ENCODE measurements around the gene MRPL24. TPM values are rescaled to one million over a fixed set of nuclear protein-coding genes. Genes with fewer than 3 reads are reported as not detected.
A peak's percentile ranks its signal among the peaks of the same experiment; 100 is the strongest.

The MRPL24 gene
- total RNA-seq, 1 donor from 2014 or later, result 92.1 TPM

GRCh38 chr1:156751451-156751756 lies 10.5 kb upstream of the MRPL24 start, which contains the start of gene HDGF:
TSS of gene HDGF (minus strand) at chr1:156751675. CDS start at chr1:156751429, 246 bp downstream.
- no peak for DNase-seq
- Histone ChIP-seq H3K4me3 (peak within 1 kb of the TSS; percentile 99), H3K36me3 (no peaks in the 10 kb centered on the region), H3K9me3 (replicated peaks) (no peaks in the 10 kb centered on the region), H3K27me3 (ENCODE audit: low read depth) (no peaks in the 10 kb centered on the region), H3K27ac (replicated peaks) (peak within 1 kb of the TSS; percentile 98), H3K4me1 (peaks cover 74% of the 10 kb centered on the region)
- peak; percentile 10 for TF ChIP-seq CTCF (IDR thresholded peaks at IDR 0.05; ENCODE audit: borderline replicate concordance)
- intact Hi-C loops (cut with micrococcal nuclease), result no loop called here

- peak overlapping the region; percentile 99 for H3K4me3 ChIP-seq
- peak overlapping the region; percentile 98 for H3K27ac ChIP-seq (replicated peaks)
- peak; percentile 61 for DNase-seq
- peak; percentile 38 for TF ChIP-seq CTCF (IDR thresholded peaks at IDR 0.05; ENCODE audit: borderline replicate concordance)
- peaks cover 79% of the 10 kb centered on the region for H3K4me1 ChIP-seq
- H3K9me3 ChIP-seq (replicated peaks), result no peaks in the 10 kb centered on the region
- no peaks in the 10 kb centered on the region for H3K27me3 ChIP-seq (ENCODE audit: low read depth)
- H3K36me3 ChIP-seq, result no peaks in the 10 kb centered on the region
- intact Hi-C loops (cut with micrococcal nuclease), result no loop called here
Observed at GRCh38 chr1:156750711-156751450, 10.0 kb upstream of the MRPL24 start.

GRCh38 chr1:156750191-156750672 lies 9.3 kb upstream of the MRPL24 start:
- TF ChIP-seq CTCF (IDR thresholded peaks at IDR 0.05; ENCODE audit: borderline replicate concordance), result no peak
- DNase-seq, result no peak
- Histone ChIP-seq H3K36me3 (no peaks in the 10 kb centered on the region), H3K9me3 (replicated peaks) (no peaks in the 10 kb centered on the region), H3K4me3 (peak overlapping the region; percentile 99), H3K27me3 (ENCODE audit: low read depth) (no peaks in the 10 kb centered on the region), H3K4me1 (peaks cover 79% of the 10 kb centered on the region), H3K27ac (replicated peaks) (peak overlapping the region; percentile 98)
- intact Hi-C loops (cut with micrococcal nuclease), result no loop called here

- Histone ChIP-seq H3K9me3 (replicated peaks) (no peaks in the 10 kb centered on the region), H3K4me1 (peaks cover 81% of the 10 kb centered on the region), H3K4me3 (peak overlapping the region; percentile 99), H3K36me3 (peaks cover 6% of the 10 kb centered on the region), H3K27ac (replicated peaks) (peak overlapping the region; percentile 98), H3K27me3 (ENCODE audit: low read depth) (no peaks in the 10 kb centered on the region)
- intact Hi-C loops (cut with micrococcal nuclease), result no loop called here
- DNase-seq, result no peak
- no peak for TF ChIP-seq CTCF (IDR thresholded peaks at IDR 0.05; ENCODE audit: borderline replicate concordance)
Observed at GRCh38 chr1:156749419-156750118, 8.7 kb upstream of the MRPL24 start.

- intact Hi-C loops (cut with micrococcal nuclease), result no loop called here
- Histone ChIP-seq H3K27me3 (ENCODE audit: low read depth) (no peaks in the 10 kb centered on the region), H3K27ac (replicated peaks) (peak overlapping the region; percentile 98), H3K36me3 (peaks cover 12% of the 10 kb centered on the region), H3K9me3 (replicated peaks) (no peaks in the 10 kb centered on the region), H3K4me3 (peak overlapping the region; percentile 99), H3K4me1 (peaks cover 87% of the 10 kb centered on the region)
- DNase-seq, result peak; percentile 55
- TF ChIP-seq CTCF (IDR thresholded peaks at IDR 0.05; ENCODE audit: borderline replicate concordance), result no peak
Observed at GRCh38 chr1:156748670-156749418, 8.0 kb upstream of the MRPL24 start.
